Gastrocnemius medialis (tissue), 4 donors: ENCODE results near the gene ABCF1. TPM values are rescaled to one million over a fixed set of nuclear protein-coding genes. Genes with fewer than 3 reads are reported as not detected.
"Not testable (repeated sequence)": the region's sequence is repeated elsewhere in the genome, so short reads cannot be mapped to it uniquely, and the experiment has no call there.

ENCODE experiments used
- ATAC-seq, 2 donors: fragments of 150-250 bp; one replicate each; pipeline ENCODE4 v1.9.1; 2016
- DNase-seq, 2 donors: peaks; one replicate each; pipeline ENCODE4 v3.0.0-alpha.2; 2019
- H3K27ac ChIP-seq, 4 donors: fragments of 200-600 bp; sonication (generic); 1 replicate in 1 of 4; 2 replicates in 3 of 4; pipeline ENCODE4 v1.5.1; 2016 to 2018; ENCODE audit warnings: mild to moderate bottlenecking in 2 of 4, moderate library complexity in 1 of 4
- H3K27me3 ChIP-seq, 3 donors: fragments of 200-600 bp; sonication (generic) in 2 of 3; 1 replicate in 1 of 3; 2 replicates in 2 of 3; pipeline versions ENCODE4 v1.5.1 to v1.6.0; 2016 to 2019; ENCODE audit warnings: mild to moderate bottlenecking in 1 of 3, moderate library complexity in 1 of 3
- H3K36me3 ChIP-seq, 2 donors: fragments of 200-600 bp; sonication (generic) in 1 of 2; one replicate each; pipeline ENCODE4 v1.5.1; 2017 to 2018
- H3K4me1 ChIP-seq, 2 donors: fragments of 200-600 bp; sonication (generic) in 1 of 2; one replicate each; pipeline ENCODE4 v1.5.1; 2016 to 2017; ENCODE audit warnings: mild to moderate bottlenecking in 2 of 2
- H3K4me3 ChIP-seq, 4 donors: fragments of 200-600 bp; sonication (generic) in 3 of 4; 1 replicate in 1 of 4; 2 replicates in 3 of 4; pipeline ENCODE4 v1.5.1; 2016 to 2019; ENCODE audit warnings: mild to moderate bottlenecking in 2 of 4
- H3K9me3 ChIP-seq, 3 donors: fragments of 200-600 bp; sonication (generic) in 2 of 3; 1 replicate in 1 of 3; 2 replicates in 2 of 3; pipeline ENCODE4 v1.5.1; 2016 to 2019
- CTCF ChIP-seq, 5 experiments: fragments of 450-650 bp in 3 of 5; fragments of 200-600 bp in 2 of 5; sonication (generic) in 2 of 5; IDR thresholded peaks in 4 of 5; conservative IDR thresholded peaks in 1 of 5; 1 replicate in 4 of 5; 2 replicates in 1 of 5; pipeline ENCODE4 v1.5.1; 2016 to 2019; ENCODE audit warnings: antibody characterized with exemption in 5 of 5, mild to moderate bottlenecking in 3 of 5, moderate library complexity in 3 of 5
- POLR2A ChIP-seq, 2 donors: fragments of 450-650 bp; IDR thresholded peaks; one replicate each; pipeline ENCODE4 v1.6.1; 2017; ENCODE audit warnings: antibody characterized with exemption in 2 of 2, mild to moderate bottlenecking in 2 of 2, moderate library complexity in 2 of 2
- in situ Hi-C, 4 donors: fragments of 200-750 bp; cut with MboI; loops; one replicate each; pipeline versions ENCODE4 v1.15.0 to v1.8.0; 2017; ENCODE audit warnings: low sequenced_read_pairs in 4 of 4
- intact Hi-C: fragments of 100-400 bp; cut with DNase I; formaldehyde crosslinking; loops from one replicate; pipeline ENCODE4 v1.15.1; 2023; ENCODE audit warnings: low total_unique reads
- total RNA-seq, 4 donors: library from RNA; depleted of rRNA; stranded (reverse); fragments of >200 nt; gene quantifications; one replicate each; pipeline versions ENCODE4 v1.1.0 to v1.2.3, GENCODE V29; 2016

ABCF1 gene
- total RNA-seq: 100 to 1,000 TPM in 3 of 4 donors, 10 to 100 TPM in 1; 55.8 to 122 (median 111) TPM

GRCh38 chr6:30571075-30571761, at the start of gene ABCF1:
TSS of gene ABCF1 (plus strand) at chr6:30571442. CDS start at chr6:30571488, 46 bp downstream.
- Histone ChIP-seq H3K9me3 (no peaks in the 10 kb centered on the region), H3K36me3 (no peaks in the 10 kb centered on the region), H3K4me1 (peaks cover 31 to 36% of the 10 kb centered on the region in 2 donors), H3K27me3 (no peaks in the 10 kb centered on the region), H3K27ac (peak within 1 kb of the TSS; percentile 91 to 99 (median 94)), H3K4me3 (peak within 1 kb of the TSS; percentile 72 to 96 (median 78))
- TF ChIP-seq CTCF (IDR thresholded peaks at IDR 0.05 in 4 of 5, conservative IDR thresholded peaks at IDR 0.05 in 1 of 5) (no peak), POLR2A (IDR thresholded peaks at IDR 0.05) (peak; percentile 90 to 94)
- ATAC-seq (peak; percentile 91 to 94), DNase-seq (peak; percentile 96 to 97)
- intact Hi-C loops (loop anchor here (1.0 to 2.0 kb wide), 3 partner anchors 15 to 150 kb away; partner anchors contain the start of genes GNL1, MRPS18B, PPP1R10 and TUBB), in situ Hi-C loops (no loop called here)

- H3K4me3 ChIP-seq, ATAC-seq, H3K27me3 ChIP-seq, DNase-seq, in situ Hi-C loops, H3K27ac ChIP-seq, intact Hi-C loops, H3K36me3 ChIP-seq, H3K9me3 ChIP-seq, H3K4me1 ChIP-seq: not testable (repeated sequence)
Observed at GRCh38 chr6:30521952-30522351, 49.3 kb upstream of the ABCF1 start.

GRCh38 chr6:30526444-30526843, 44.8 kb upstream of the ABCF1 start:
- H3K27me3 ChIP-seq, H3K27ac ChIP-seq, H3K4me1 ChIP-seq, DNase-seq, H3K4me3 ChIP-seq, ATAC-seq, H3K36me3 ChIP-seq, H3K9me3 ChIP-seq, intact Hi-C loops: not testable (repeated sequence)
- in situ Hi-C loops: loop anchor here in 2 of 4 donors (25.0 kb wide), 1 partner anchor 561 kb away; no protein-coding TSS in a partner anchor

GRCh38 chr6:30529349-30529875, 41.8 kb upstream of the ABCF1 start:
- ATAC-seq, intact Hi-C loops, DNase-seq, H3K9me3 ChIP-seq, H3K27ac ChIP-seq, H3K36me3 ChIP-seq, H3K4me3 ChIP-seq, H3K4me1 ChIP-seq, H3K27me3 ChIP-seq: not testable (repeated sequence)
- in situ Hi-C loops: loop anchor here in 2 of 4 donors (25.0 kb wide), 1 partner anchor 558 kb away; no protein-coding TSS in a partner anchor

- TF ChIP-seq CTCF (IDR thresholded peaks at IDR 0.05 in 4 of 5, conservative IDR thresholded peaks at IDR 0.05 in 1 of 5) (no peak), POLR2A (IDR thresholded peaks at IDR 0.05) (no peak)
- ATAC-seq (no peak), DNase-seq (no peak)
- no peaks in the 10 kb centered on the region for H3K4me1 ChIP-seq
- H3K27me3 ChIP-seq: peaks cover 0 to 3% (median 0%) of the 10 kb centered on the region in 3 donors
- no peaks in the 10 kb centered on the region for H3K9me3 ChIP-seq
- intact Hi-C loops: loop anchor here (2.0 kb wide), 1 partner anchor 41 kb away; the partner anchor contains the start of gene HLA-E
- H3K4me3 ChIP-seq: no peak overlapping the region
- no peaks in the 10 kb centered on the region for H3K36me3 ChIP-seq
- peak overlapping the region in 1 of 4 donors; percentile 3 for H3K27ac ChIP-seq
- in situ Hi-C loops: loop anchor here in 3 of 4 donors (5.0 to 25.0 kb wide), 3 partner anchors 45 to 557 kb away; partner anchors contain the start of gene HLA-E (in 1 of the 3)
Observed at GRCh38 chr6:30530014-30530413, 41.2 kb upstream of the ABCF1 start.
